SU-DHL-6 (cell line): ENCODE data around the gene IQSEC3.
"Not testable (repeated sequence)": the region's sequence is repeated elsewhere in the genome, so short reads cannot be mapped to it uniquely, and the experiment has no call there.

Experiments
- H2AFZ ChIP-seq: fragments of 200-600 bp; sonication (generic); 2 replicates; pipeline ENCODE4 v1.6.1; 2014; ENCODE audit warnings: low read depth, mild to moderate bottlenecking, moderate library complexity, mixed read lengths, antibody characterized with exemption, low read length; ENCODE audit not compliant: severe bottlenecking
- H3F3A ChIP-seq: fragments of 200-600 bp; shearing (Covaris generic); 2 replicates; pipeline ENCODE4 v1.6.0; 2016; ENCODE audit warnings: antibody characterized with exemption, mild to moderate bottlenecking; ENCODE audit not compliant: insufficient read depth
- H3K27ac ChIP-seq: fragments of 200-600 bp; sonication (generic); 2 replicates; pipeline ENCODE4 v1.5.1; 2016; ENCODE audit warnings: low read depth, mild to moderate bottlenecking, low read length, moderate library complexity, mixed read lengths
- H3K27me3 ChIP-seq: fragments of 200-600 bp; sonication (generic), shearing (Covaris generic); 2 replicates; pipeline ENCODE4 v1.6.0; 2014; ENCODE audit warnings: mild to moderate bottlenecking, low read length
- H3K36me3 ChIP-seq: fragments of 200-600 bp; sonication (generic); 2 replicates; pipeline ENCODE4 v1.6.1; 2014; ENCODE audit warnings: mild to moderate bottlenecking, low read length, mixed read lengths
- H3K4me2 ChIP-seq: fragments of 300-600, 200-600 bp; shearing (Covaris generic), sonication (generic); 2 replicates; pipeline ENCODE4 v1.6.0; 2014; ENCODE audit warnings: low read length, low read depth, mild to moderate bottlenecking; ENCODE audit not compliant: poor library complexity, severe bottlenecking
- H3K4me3 ChIP-seq: fragments of 200-600 bp; sonication (generic); 2 replicates; pipeline ENCODE4 v1.5.1; 2014; ENCODE audit warnings: antibody characterized with exemption, low read length, mild to moderate bottlenecking, mixed read lengths; ENCODE audit not compliant: insufficient read depth, poor library complexity, severe bottlenecking
- H3K79me2 ChIP-seq: fragments of 200-600 bp; sonication (generic); 2 replicates; pipeline ENCODE4 v1.6.1; 2014; ENCODE audit warnings: mild to moderate bottlenecking, low read length, moderate library complexity; ENCODE audit not compliant: insufficient read depth
- H3K9ac ChIP-seq: fragments of 200-600 bp; sonication (generic); 2 replicates; pipeline ENCODE4 v1.7.0; 2014; ENCODE audit warnings: mild to moderate bottlenecking, low read length
- H3K9me2 ChIP-seq: fragments of 200-600 bp; sonication (generic); replicated peaks from 2 replicates; pipeline ENCODE4 v1.6.1; 2014; ENCODE audit warnings: low read length; ENCODE audit not compliant: insufficient read depth
- H3K9me3 ChIP-seq: fragments of 200-600 bp; sonication (generic); 2 replicates; pipeline ENCODE4 v1.6.1; 2014; ENCODE audit warnings: low read length, mixed read lengths; ENCODE audit not compliant: insufficient read depth
- H4K20me1 ChIP-seq: fragments of 200-600 bp; sonication (generic); 2 replicates; pipeline ENCODE4 v1.6.1; 2014; ENCODE audit warnings: low read depth, mild to moderate bottlenecking, antibody characterized with exemption, low read length, moderate library complexity, mixed read lengths
- EZH2phosphoT487 ChIP-seq: fragments of 200-600 bp; sonication (generic), shearing (Covaris generic); conservative IDR thresholded peaks from 2 replicates; pipeline ENCODE4 v1.6.1; 2018; ENCODE audit warnings: mild to moderate bottlenecking, antibody characterized with exemption, low read length, moderate library complexity, mixed read lengths
- TF ChIP-seq, protein P1 (sequence below): fragments of 200-600 bp; sonication (generic); IDR thresholded peaks from one replicate; pipeline ENCODE4 v1.5.1; 2017; ENCODE audit warnings: antibody characterized with exemption, mild to moderate bottlenecking, low read length, moderate library complexity; ENCODE audit not compliant: insufficient read depth, poor library complexity, severe bottlenecking

Gene IQSEC3

DNA sequence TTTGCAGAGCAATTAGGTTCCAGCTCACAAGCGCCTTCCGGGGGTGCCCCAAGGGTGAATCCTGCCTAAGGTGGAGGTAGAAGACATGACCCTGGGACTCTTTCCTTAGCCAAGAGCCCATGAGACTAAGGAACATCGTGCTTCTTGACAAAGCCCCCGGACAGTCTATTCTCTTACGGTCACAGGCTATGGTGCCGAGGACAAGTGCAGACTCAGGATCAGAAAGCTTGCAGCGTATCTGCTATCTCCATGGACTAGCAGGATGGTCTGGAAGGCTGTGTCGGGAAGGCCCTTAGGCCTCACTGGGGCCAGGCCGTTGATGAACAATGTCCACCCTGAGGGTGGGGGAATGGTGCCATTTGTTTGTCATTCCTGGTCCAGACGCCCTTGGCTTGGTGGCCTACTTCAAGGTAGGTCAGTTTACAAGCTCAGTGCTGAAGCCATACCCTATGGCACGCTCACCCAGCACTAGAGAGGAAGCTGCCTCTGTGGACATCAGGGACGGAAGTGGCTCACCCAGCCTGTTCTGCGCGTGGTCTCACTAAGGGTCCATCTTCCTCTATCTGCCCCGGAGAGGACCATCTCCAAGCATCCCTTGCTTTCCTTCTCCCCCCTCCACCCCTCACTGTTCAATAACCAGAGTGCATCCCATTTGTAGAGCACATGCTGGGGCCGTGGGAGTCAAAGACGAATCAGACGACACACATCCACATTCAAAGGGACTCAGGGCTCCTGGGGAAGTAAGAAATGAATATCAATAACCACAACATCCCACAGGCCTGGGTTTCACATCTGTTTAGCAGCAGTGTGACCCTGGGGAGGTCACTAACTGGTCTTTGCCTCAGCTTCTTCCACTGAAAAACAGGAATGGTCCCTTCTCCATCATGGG is 45.0 kb upstream of the IQSEC3 start:
- Histone ChIP-seq H3K4me3 (no peak overlapping the region), H3K4me2 (no peak overlapping the region), H2AFZ (no peak overlapping the region), H3K36me3 (no peaks in the 10 kb centered on the region), H3F3A (no peaks in the 10 kb centered on the region), H3K9me3 (no peaks in the 10 kb centered on the region), H3K9ac (no peak overlapping the region), H3K27ac (no peak overlapping the region), H4K20me1 (no peaks in the 10 kb centered on the region), H3K9me2 (no peaks in the 10 kb centered on the region), H3K79me2 (no peaks in the 10 kb centered on the region), H3K27me3 (no peaks in the 10 kb centered on the region)
- TF ChIP-seq EZH2phosphoT487, result no peak
- TF ChIP-seq, protein P1, sequence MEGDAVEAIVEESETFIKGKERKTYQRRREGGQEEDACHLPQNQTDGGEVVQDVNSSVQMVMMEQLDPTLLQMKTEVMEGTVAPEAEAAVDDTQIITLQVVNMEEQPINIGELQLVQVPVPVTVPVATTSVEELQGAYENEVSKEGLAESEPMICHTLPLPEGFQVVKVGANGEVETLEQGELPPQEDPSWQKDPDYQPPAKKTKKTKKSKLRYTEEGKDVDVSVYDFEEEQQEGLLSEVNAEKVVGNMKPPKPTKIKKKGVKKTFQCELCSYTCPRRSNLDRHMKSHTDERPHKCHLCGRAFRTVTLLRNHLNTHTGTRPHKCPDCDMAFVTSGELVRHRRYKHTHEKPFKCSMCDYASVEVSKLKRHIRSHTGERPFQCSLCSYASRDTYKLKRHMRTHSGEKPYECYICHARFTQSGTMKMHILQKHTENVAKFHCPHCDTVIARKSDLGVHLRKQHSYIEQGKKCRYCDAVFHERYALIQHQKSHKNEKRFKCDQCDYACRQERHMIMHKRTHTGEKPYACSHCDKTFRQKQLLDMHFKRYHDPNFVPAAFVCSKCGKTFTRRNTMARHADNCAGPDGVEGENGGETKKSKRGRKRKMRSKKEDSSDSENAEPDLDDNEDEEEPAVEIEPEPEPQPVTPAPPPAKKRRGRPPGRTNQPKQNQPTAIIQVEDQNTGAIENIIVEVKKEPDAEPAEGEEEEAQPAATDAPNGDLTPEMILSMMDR, result no peak

DNA sequence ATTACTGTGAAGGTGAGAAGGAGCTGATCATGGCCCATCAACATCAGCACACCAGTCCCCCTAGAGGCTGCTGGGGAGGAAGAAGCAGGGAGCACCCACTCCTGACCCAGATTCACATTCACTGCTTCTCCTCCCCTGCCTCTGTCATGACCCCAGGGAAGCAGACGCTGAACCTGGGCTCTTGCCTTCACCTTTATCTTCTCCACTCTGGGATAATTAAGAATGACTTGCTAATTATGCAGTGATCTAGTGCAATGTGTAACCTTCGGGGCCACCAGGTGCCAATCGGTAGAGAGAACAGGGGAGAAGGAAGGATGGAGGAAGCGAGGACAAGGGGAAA is 44.4 kb upstream of the IQSEC3 start:
- Histone ChIP-seq H2AFZ (no peak overlapping the region), H3K27ac (no peak overlapping the region), H3K4me3 (no peak overlapping the region), H3K27me3 (no peaks in the 10 kb centered on the region), H4K20me1 (no peaks in the 10 kb centered on the region), H3K36me3 (no peaks in the 10 kb centered on the region), H3K9me3 (no peaks in the 10 kb centered on the region), H3K9ac (no peak overlapping the region), H3K4me2 (no peak overlapping the region), H3F3A (no peaks in the 10 kb centered on the region), H3K79me2 (no peaks in the 10 kb centered on the region), H3K9me2 (no peaks in the 10 kb centered on the region)
- no peak for TF ChIP-seq EZH2phosphoT487
- TF ChIP-seq, protein P1, result no peak

- Histone ChIP-seq H4K20me1 (no peaks in the 10 kb centered on the region), H3K79me2 (no peaks in the 10 kb centered on the region), H3K27me3 (no peaks in the 10 kb centered on the region), H3K4me3 (no peak overlapping the region), H3K36me3 (no peaks in the 10 kb centered on the region), H3K9me3 (no peaks in the 10 kb centered on the region), H2AFZ (no peak overlapping the region), H3K9me2 (no peaks in the 10 kb centered on the region), H3K27ac (no peak overlapping the region), H3K9ac (no peak overlapping the region), H3K4me2 (no peak overlapping the region), H3F3A (no peaks in the 10 kb centered on the region)
- no peak for TF ChIP-seq EZH2phosphoT487
- TF ChIP-seq, protein P1, result no peak
Measured at GRCh38 chr12:22530-23201, 43.9 kb upstream of the IQSEC3 start.

DNA sequence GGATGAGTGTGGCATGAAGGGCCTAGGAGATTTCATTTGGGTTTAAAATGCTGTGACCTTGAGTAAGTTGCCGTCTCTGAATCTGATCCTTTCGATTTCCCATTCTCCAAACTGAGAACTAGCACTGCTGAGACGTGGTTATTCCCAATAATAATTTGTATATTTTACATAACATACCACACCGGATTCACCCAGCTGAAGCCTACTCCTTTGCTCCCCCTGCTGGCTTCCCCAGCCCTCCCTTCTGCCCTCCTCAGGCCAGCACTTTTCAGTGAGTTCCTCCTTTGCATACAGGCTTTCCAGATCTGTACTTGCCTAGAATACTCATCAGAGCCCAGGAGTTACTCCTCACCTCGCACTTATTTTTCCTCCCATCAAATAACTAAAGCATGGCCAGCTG is 38.7 kb upstream of the IQSEC3 start:
- H2AFZ ChIP-seq, H3F3A ChIP-seq, H4K20me1 ChIP-seq, H3K36me3 ChIP-seq, H3K9me2 ChIP-seq, H3K9me3 ChIP-seq, H3K9ac ChIP-seq, H3K27ac ChIP-seq, H3K79me2 ChIP-seq, H3K4me2 ChIP-seq, H3K4me3 ChIP-seq, H3K27me3 ChIP-seq: not testable (repeated sequence)

DNA sequence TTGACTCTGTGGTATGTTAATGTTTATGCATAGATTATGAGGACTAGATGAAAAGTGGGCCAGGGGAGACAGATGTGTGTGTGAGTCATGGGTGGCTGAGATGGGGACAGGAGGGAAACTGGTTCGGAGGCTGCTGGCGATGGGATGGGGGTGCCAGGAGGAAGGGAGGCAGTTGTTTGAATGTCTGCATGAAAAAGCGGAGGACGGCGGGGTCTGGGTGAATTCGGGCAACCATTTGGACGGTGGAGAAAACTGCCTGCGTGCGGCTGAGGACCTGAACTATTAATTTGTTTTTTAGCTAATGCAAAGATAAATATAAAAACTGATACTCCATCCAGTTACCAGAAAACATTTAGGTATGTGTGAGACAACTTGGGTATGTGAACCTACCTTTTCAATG is 27.8 kb upstream of the IQSEC3 start:
- not testable (repeated sequence) for H3K36me3 ChIP-seq, H4K20me1 ChIP-seq, H3K27me3 ChIP-seq, H3K9me2 ChIP-seq, H3F3A ChIP-seq, H3K79me2 ChIP-seq, H3K9me3 ChIP-seq, H2AFZ ChIP-seq, H3K4me3 ChIP-seq, H3K4me2 ChIP-seq, H3K9ac ChIP-seq, H3K27ac ChIP-seq
